GM18507 (cell line): Measurements from ENCODE around the gene GRHL3.

Experiments used
- DNase-seq: peaks from one replicate; pipeline ENCODE4 v3.0.0; 2011; ENCODE audit warnings: low read depth; ENCODE audit not compliant: insufficient read length; ENCODE audit errors: extremely low spot score
- FAIRE-seq: peaks from 2 replicates; lab custom pipeline; 2011; peaks lifted over from hg19 to GRCh38; lab: Jason Lieb, UNC

The GRHL3 gene

DNA sequence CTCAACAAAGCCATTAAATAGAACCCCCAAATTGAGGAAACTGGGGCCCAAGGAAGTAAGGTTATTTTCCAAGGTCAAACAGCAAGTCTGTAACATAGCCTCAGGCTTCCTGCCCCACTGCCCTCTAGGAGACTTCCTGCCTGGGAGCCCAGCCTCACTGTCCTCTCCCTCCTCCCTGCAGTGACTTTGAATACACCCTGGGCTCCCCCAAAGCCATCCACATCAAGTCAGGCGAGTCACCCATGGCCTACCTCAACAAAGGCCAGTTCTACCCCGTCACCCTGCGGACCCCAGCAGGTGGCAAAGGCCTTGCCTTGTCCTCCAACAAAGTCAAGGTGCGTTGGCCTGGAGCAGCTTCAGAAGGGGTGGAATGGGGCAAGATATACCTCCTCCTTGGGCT is 18.3 kb downstream of the GRHL3 start:
- FAIRE-seq (no peak), DNase-seq (no peak)

DNA sequence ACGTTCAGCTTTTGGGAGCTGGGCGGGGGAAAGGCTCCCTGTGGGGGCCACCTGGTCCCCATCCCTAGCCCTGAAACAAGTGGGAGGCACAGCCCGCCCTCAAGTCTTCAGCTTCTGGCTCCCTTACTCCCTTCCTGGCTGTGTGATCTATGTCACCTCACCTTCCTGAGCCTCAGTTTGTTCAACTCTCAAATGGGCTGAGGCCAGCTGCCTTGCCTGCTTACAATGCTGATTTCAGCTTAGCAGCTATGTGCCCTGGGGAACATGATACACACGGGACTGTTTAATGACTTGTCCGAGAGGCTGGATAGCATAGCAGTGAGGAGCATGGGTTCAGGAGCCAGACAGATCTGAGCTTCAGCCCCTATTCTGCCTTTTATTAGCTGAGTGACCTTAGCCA is 19.3 kb downstream of the GRHL3 start:
- no peak for FAIRE-seq
- no peak for DNase-seq

DNA sequence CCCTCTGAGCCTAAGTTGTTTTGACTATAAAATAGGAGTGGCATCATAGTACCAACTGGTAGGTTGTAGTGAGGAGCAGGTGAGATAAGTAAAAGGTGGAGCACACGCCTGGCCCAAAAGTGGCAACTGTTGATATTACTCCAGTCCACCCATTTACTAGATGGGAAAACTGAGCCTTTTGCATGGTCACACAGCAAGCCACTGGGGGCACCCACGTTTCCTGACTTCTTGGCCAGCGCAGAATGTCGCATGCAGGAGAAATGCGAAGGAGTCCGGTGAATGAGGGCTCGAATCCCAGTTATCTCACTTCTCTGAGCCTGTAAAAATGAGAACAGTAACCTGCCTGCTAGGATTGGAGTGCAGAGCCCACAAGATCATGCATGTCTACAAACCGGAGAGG is 20.8 kb downstream of the GRHL3 start:
- DNase-seq (no peak), FAIRE-seq (no peak)

DNA sequence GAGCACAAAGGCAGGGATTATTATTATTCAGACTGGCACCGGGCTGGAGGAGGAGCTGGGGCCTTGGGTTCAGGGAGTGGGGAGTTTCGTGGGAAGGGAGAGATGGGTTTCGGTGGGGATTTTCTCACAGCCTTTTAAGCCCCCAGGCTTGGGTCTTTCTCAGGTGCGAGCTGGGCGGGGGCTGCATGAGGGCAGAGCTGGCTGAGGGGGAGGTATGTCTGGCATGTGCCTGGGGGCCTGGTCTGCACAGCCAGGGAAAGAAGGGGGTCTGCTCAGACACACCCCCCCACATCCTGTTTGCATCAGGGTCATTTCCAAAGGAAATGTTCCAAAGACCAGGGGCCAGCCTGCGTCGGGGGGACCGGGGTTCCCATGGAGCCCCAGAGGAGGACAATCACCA is 21.6 kb downstream of the GRHL3 start:
- FAIRE-seq, result no peak

DNA sequence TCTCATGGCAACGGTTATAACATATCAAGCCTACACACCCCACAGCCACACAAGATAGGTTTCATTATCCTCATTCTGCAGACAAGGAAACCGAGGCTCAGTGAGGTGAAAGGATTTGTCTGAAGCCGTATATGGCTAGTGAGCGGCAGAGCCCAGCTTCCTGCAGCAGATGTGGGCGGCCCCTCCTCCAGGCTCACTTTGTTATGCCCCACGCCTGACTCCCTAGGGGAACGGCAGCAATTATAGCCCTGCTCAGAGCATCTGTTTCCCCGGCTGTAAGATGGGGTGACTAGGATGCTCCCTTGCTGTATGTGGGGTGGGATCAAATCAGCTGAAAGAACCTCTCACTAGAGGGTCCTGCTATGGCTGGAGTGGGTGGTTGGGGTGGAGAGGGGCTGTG is 22.1 kb downstream of the GRHL3 start:
- DNase-seq (no peak), FAIRE-seq (no peak)

More for the DNA sequence above, 21.6 kb downstream of the GRHL3 start:
- DNase-seq, result no peak

DNA sequence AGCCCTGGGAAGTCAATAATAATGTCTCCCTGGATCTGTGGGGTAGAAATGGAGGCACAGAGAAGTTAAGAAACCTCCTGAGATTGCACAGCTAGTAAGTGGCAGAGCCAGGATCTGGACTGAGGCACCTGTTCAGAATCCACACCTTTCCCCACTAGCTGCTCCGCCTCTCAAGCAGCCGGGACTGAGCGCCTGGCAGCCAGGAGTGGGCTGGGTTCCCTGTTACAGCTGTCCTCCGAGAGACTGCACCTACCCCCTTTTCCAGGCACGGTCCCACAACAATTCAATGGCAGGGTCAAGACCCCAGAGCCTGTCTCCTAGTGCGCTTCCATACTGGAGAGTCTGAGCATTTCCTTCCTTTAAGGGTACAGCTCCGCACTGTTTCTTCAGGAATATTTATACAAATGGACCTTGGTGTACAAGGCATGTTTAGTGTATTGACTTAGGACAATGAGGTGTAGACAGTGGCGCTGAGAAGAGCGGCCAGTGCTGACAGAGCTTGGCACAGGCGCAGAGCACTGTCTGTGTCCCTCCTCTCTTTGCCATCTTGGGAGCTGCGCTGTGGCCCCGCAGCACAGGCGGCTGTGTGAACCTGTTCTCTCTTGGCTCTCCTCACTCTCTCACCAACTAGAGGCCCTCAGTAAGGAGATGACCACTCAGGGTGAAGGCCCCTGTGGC is 24.4 kb downstream of the GRHL3 start:
- no peak for FAIRE-seq
- DNase-seq, result no peak

DNA sequence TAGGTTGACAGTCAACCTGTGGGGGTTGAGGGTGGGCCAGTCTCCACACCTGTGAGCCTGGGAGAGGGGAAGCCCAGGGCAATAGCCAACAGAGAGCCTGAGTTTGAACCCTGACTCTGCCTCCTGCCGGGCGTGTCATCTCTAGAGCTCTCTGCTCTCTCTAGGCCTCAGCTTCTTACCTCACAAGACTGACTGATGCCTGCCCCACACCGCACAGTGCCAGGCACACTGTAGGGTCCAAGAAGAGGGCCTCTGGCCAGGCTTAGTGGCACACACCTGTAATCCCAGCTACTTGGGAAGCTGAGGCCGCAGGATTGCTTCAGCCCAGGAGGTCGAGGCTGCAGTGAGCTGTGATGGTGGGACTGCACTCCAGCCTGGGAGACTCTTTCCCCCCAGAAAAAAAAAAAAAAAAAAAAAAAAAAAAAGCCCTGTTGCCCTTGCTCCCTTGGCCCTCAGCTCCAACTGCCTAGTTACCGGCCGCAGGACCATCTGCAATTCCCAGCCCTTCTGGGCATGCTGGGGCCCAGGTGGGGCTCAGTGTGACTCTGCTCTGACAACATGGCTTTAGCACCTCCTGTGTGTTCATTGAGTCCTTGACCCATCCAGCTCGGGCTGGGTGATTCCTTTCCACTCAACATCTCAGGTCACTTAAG is 25.1 kb downstream of the GRHL3 start:
- DNase-seq, result no peak
- no peak for FAIRE-seq

DNA sequence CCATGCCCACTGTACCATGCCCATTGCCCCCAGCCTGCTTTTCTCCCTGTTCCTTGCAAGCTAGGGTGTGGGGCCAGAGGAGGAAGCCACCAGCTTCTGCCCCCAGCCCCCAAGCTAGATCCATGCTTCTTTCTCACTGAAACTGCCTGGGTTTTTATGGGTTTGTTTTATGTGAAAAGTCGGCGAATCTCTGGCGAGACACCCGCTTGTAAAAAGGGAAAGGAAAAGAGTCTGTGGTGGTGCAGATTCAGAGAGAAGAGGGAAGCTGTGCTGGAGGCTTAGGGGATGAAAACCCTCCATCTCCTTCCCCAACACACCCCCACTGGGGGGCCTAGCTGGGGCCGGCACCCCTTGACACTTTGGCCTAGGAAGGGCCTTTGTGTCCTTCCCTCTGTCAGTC is 26.2 kb downstream of the GRHL3 start:
- DNase-seq (no peak), FAIRE-seq (no peak)

DNA sequence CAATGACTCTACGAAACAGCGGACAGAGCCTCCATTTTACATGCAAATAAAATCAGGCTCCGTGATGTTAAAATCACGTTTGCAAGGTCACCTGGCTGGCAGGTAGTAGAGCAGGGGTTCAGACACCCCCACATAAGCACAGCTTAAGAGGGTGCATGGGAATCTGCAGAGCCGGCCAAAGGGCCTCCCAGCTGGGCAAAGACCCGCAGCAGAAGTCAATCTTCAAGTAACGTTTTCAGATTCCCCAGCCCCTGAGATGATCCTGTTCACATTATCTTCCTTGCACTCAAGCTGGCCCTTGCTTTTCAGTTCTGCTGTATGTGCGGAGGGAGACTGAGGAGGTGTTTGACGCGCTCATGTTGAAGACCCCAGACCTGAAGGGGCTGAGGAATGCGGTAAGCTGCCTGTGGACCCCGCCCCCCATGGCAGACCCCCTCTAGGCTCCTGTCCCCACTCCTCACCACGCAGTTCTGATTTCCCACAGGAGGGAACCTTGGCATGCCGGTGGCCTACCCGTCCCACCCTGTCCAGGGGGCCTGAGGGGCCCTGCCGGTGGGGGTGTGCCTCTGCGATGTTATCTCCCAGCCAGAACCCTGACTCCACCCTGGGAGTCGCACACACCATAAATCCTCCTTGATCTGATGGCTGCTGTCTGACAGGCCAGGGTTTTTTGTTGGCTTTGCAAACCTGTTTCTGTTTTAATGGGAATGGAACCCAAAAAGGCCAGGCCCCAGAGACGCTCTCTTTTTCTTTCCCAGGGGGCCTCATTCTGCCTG is 28.2 kb downstream of the GRHL3 start:
- no peak for DNase-seq
- FAIRE-seq, result no peak

DNA sequence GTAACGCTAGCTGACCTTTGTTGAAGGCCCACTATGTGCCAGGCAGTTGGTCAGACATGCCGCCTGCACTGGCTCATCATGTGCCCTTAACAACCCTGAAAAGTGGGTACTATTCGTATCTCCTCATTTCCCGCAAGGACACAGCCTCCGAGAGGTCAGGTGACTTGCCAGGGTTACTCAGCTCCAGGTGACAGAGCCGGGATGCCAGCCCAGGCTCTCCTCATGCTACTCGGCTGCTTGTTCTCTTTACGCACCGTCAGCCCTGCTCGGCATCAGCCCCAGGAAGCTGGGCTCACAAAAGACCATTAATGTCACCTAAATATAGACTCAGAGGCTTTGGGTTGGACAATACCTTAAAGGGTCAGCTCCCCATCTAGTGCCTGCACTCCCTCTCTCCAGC is 29.0 kb downstream of the GRHL3 start:
- no peak for FAIRE-seq

DNA sequence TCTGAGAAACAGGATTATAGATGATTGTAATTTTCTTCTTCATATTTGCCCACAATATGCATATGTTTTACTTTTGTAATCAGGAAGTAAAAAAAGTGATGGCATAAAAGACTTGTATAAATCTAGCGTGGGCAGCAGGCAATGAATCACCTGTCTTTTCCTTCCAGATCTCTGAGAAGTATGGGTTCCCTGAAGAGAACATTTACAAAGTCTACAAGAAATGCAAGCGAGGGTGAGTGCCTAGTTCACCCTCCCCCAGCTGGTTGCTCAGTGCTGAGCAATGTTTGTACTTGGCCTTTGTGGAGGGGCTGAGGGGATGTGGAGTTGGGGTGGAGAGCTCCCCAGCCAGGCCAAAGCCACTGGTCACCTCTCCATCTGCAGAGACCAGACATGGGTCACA is 30.7 kb downstream of the GRHL3 start:
- DNase-seq (no peak), FAIRE-seq (no peak)

More for the DNA sequence above, 29.0 kb downstream of the GRHL3 start:
- no peak for DNase-seq

DNA sequence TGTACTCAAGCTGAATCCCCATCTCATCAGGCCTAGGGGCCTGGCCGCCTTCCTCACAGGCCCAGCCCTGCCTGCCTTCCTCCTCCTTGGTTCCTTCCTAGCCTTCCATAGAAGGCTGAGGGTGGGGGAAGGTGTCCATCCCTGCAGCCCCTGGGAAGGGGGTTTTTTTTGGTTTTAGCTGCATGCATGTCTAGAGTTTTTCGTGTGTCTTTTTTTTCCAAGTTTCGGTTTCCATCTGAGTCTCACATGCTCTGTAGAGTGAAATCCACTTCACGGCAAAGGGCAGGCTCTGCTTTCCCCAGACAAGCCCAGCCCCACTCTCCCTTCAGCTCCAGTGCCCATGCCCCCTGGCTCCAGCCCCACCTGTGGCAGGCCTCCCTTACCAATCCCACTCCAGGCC is 32.1 kb downstream of the GRHL3 start:
- FAIRE-seq, result peak; percentile 76
- no peak for DNase-seq

DNA sequence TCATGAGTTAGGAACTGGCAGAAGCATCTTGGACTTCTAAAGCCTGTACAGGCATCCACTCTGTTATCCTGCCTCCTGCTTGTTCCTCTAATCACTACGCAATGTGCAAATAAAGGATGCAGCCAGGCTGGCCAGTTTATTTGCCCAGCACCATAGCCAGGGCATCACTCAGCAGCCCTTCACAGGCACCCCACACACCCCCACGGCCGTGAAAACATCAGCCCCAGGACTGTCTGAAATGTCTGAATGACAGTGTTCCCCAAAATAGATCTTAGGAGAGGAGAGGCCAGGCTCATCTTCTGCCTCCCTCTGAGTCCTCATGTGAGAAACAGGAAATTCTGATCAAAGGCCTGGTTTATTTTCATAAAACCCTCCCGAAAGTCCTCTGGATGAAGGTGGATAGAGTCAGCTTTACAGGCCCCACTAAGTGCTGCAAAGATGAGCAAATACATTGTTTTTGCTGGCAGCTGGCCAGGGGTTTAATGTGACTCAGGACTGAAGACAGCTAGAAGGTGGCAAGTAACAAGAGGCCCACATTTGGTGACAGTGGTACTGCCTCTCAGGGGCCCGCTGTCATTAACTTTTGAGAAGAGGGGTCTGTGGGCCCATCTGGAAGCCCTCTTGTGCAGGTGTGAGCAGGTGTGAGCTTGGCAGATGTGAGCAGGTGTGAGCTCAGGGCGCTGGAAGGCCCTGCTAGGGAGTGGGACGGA is 32.9 kb downstream of the GRHL3 start:
- FAIRE-seq (no peak), DNase-seq (no peak)

DNA sequence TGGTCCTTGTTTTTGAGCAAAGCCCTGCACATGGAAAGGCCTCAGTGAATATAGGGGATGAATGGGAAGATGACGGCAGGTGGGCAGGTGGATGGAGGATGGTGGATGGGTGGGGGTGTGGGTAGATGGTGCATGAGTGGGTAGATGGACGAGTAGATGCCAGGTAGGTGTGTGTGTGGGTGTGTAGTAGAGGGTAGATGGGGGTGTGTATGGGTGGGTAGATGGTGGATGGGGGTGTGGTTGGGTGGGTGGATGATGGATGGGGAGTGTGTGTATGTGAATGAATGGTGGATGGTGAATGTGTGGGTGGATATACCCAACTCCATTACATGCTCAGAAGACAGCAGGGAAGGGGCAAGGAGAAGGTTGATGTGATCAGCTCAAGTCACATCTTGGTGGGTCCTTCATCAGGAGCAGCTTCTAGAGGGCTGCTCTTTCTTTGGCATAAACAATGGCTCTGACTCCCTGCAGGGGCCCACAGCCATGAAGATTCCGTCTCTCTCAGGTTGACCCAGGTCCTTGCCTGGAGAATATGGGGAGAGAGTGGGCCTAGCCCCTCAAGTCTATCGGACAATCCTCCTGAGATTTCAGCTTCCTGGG is 34.2 kb downstream of the GRHL3 start:
- no peak for DNase-seq
- no peak for FAIRE-seq

DNA sequence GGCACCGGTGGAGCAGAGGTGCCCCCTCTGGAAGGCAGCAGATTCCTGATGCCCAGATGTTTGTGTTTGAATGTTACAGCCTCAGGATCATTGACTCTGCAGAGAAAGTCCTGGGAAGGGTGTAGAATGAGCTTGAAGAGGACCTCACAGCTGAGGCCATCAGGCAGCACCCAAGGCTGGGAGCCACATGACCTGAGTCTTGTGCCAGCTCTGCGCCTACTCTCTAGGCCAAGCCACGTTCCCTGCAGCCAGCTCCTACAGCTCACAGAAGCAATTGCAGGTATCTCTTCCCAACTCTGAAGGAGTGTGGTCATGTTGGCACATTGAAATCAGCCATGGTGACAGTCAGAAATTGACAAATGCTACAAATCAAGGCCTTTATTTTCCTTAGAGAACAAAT is 36.3 kb downstream of the GRHL3 start:
- DNase-seq (no peak), FAIRE-seq (no peak)

DNA sequence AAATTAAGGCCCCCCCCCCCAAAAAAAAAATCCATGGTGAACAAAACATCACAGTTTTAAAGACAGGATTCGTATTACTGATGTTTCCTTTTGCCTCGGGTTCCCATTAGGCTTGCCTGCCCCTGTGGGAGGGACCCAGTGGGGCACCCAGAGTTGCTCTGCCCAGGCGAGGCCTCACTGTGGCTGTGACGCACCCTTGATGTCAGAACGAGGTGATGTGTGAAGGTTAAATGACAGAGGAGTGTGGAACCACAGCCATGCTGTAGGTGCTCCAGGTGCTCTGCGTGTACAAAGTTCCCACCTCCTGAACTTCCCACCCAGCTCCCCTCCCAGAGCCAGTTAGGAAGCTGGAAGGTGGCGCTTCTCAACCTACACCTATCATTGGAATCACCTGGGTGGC is 37.9 kb downstream of the GRHL3 start:
- no peak for FAIRE-seq
- DNase-seq, result no peak

DNA sequence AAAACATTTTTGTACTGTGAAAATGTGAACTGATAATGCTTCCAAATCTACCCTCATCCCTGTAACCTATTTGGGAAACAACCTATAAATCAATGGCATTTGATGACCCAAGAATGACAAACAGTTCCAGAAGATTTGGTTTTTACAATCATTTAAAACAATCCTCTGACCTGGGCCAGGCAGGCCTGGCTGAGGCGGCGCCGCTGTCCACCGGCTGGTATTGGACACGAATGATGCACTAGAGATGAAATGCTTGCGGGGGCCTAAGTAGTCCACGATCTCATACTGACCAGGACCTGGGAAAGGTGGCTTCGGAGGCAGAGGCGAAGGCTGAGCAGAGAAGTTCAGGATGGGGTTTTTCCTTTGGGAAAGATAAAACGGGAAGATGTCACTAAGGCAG is 41.5 kb downstream of the GRHL3 start:
- FAIRE-seq (no peak), DNase-seq (no peak)

DNA sequence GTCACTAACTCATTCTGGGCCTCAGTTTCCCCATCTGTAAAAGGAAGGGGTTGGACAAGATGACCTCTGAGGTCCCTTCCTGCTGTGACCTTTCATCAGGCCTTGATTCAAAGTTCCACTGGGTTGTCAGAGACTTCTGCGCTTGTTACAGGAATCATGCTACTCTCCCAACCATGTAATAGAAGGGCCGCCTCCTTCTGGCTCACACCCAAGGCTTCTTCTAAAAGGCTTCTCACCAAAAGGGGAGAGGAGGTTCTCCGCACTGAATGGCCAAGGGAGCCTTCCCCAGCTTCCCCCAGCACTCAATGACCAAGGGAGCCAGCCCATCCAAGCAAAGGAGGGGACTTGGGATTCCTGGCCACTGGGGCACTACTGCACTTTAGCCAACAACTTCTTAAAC is 42.7 kb downstream of the GRHL3 start:
- no peak for DNase-seq
- no peak for FAIRE-seq

DNA sequence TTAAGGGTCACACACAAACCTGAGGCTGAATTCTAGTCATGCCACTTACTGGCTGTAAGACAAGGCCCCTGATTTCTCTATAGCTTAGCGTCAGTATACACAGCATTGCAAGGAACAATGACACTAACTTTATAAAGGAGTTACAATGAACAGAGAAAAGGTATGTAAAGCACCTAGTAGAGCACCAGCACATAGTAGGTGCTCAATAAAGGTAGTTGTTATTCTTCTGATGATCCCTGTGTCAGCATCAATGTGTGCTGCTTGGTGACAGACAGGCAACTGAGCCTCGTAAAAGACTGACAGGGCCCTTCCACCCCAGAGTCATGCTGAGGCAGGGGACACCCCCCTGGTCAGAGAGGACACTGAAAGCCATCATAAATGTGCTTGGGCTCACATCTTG is 43.2 kb downstream of the GRHL3 start:
- FAIRE-seq (no peak), DNase-seq (no peak)
